GM12872 (cell line): Measurements from ENCODE around the gene PDE3A.

ENCODE experiments used
- CTCF ChIP-seq: IDR thresholded peaks from 3 replicates; pipeline ENCODE4 v1.5.1; 2011; ENCODE audit warnings: low read depth, mild to moderate bottlenecking, low read length, moderate library complexity; ENCODE audit not compliant: insufficient read depth

Gene PDE3A

GRCh38 chr12:20395791-20396550, 27.6 kb downstream of the PDE3A start:
- no peak for TF ChIP-seq CTCF

GRCh38 chr12:20398686-20399085, 30.3 kb downstream of the PDE3A start:
- TF ChIP-seq CTCF = no peak

- TF ChIP-seq CTCF = no peak
Measured at GRCh38 chr12:20400003-20400402, 31.7 kb downstream of the PDE3A start.

GRCh38 chr12:20403230-20403629, 34.9 kb downstream of the PDE3A start:
- TF ChIP-seq CTCF = no peak

GRCh38 chr12:20404576-20405346, 36.4 kb downstream of the PDE3A start:
- TF ChIP-seq CTCF = no peak

- no peak for TF ChIP-seq CTCF
Measured at GRCh38 chr12:20409607-20410377, 41.5 kb downstream of the PDE3A start.

GRCh38 chr12:20410734-20411133, 42.4 kb downstream of the PDE3A start:
- no peak for TF ChIP-seq CTCF
